Cardiac septum (tissue), 1 donor: Measurements from ENCODE around the gene C5AR2. TPM values are rescaled to one million over a fixed set of nuclear protein-coding genes. Genes with fewer than 3 reads are reported as not detected.
A peak's percentile ranks its signal among the peaks of the same experiment; 100 is the strongest.
"Not testable (repeated sequence)": the region's sequence is repeated elsewhere in the genome, so short reads cannot be mapped to it uniquely, and the experiment has no call there.

Experiments used
- DNase-seq: peaks from one replicate; pipeline ENCODE4 v3.0.0-alpha.2; 2020; ENCODE audit warnings: low spot score
- intact Hi-C: fragments of 100-400 bp; cut with DNase I; formaldehyde crosslinking; loops from one replicate; pipeline ENCODE4 v1.14.0; 2022
- total RNA-seq: library from RNA; stranded (reverse); fragmentation: NEBNext Ultra II Directional; extraction: Animal tissue kit (Norgen Biotek cat#: 25700); gene quantifications from one replicate; pipeline ENCODE4 v1.2.1, GENCODE V29; 2021
- donor health status: DM: no; HTN: no; CAD: no.

The C5AR2 gene
- total RNA-seq, 1 donor from 2014 or later: 0.81 TPM

GRCh38 chr19:47321630-47322029, 10.3 kb upstream of the C5AR2 start:
- no peak for DNase-seq
- intact Hi-C loops: no loop called here

- intact Hi-C loops: no loop called here
These were observed 9.9 kb upstream of the C5AR2 start for GRCh38 chr19:47322058-47322457.

GRCh38 chr19:47323409-47323808, 8.6 kb upstream of the C5AR2 start:
- intact Hi-C loops: no loop called here
- DNase-seq: no peak

More at GRCh38 chr19:47322058-47322457, 9.9 kb upstream of the C5AR2 start:
- DNase-seq: no peak

- no peak for DNase-seq
- intact Hi-C loops: no loop called here
These were observed 8.1 kb upstream of the C5AR2 start for GRCh38 chr19:47323872-47324271.

GRCh38 chr19:47324502-47324901, 7.5 kb upstream of the C5AR2 start:
- peak; percentile 85 for DNase-seq
- intact Hi-C loops: no loop called here

- DNase-seq: no peak
- intact Hi-C loops: no loop called here
These were observed 1.5 kb upstream of the C5AR2 start for GRCh38 chr19:47330466-47330869.

GRCh38 chr19:47331490-47331889, 485 bp upstream of the C5AR2 start:
- DNase-seq: no peak
- intact Hi-C loops: no loop called here

GRCh38 chr19:47336765-47337718, 5.1 kb downstream of the C5AR2 start:
- peak; percentile 92 for DNase-seq
- intact Hi-C loops: not testable (repeated sequence)

- intact Hi-C loops: no loop called here
- DNase-seq: no peak
These were observed 7.4 kb downstream of the C5AR2 start for GRCh38 chr19:47339196-47339880.

GRCh38 chr19:47340477-47341208, 8.7 kb downstream of the C5AR2 start:
- intact Hi-C loops: no loop called here

GRCh38 chr19:47341734-47342133, 9.8 kb downstream of the C5AR2 start:
- intact Hi-C loops: no loop called here
- DNase-seq: no peak

More at GRCh38 chr19:47340477-47341208, 8.7 kb downstream of the C5AR2 start:
- DNase-seq: no peak

- no peak for DNase-seq
- intact Hi-C loops: no loop called here
These were observed 11.3 kb downstream of the C5AR2 start for GRCh38 chr19:47343194-47343802.

- intact Hi-C loops: no loop called here
- no peak for DNase-seq
These were observed 12.4 kb downstream of the C5AR2 start for GRCh38 chr19:47344425-47344824.

GRCh38 chr19:47346024-47346423, 14.0 kb downstream of the C5AR2 start:
- intact Hi-C loops, DNase-seq: not testable (repeated sequence)

- DNase-seq: peak; percentile 99
- intact Hi-C loops: no loop called here
These were observed 17.1 kb downstream of the C5AR2 start, which contains the start of gene DHX34 for GRCh38 chr19:47348819-47349795. TSS of gene DHX34 (plus strand) at chr19:47349315. CDS start at chr19:47353031, 3,716 bp downstream.

- intact Hi-C loops: no loop called here
- DNase-seq: no peak
These were observed 18.7 kb downstream of the C5AR2 start for GRCh38 chr19:47350630-47351029.

- intact Hi-C loops: no loop called here
- DNase-seq: no peak
These were observed 19.6 kb downstream of the C5AR2 start for GRCh38 chr19:47351548-47351947.

- DNase-seq: no peak
- intact Hi-C loops: no loop called here
These were observed 20.1 kb downstream of the C5AR2 start for GRCh38 chr19:47352095-47352494.
